Left cardiac atrium (tissue), 4 donors: Measurements from ENCODE around the gene RTN4RL2. TPM values are rescaled to one million over a fixed set of nuclear protein-coding genes. Genes with fewer than 3 reads are reported as not detected.

Experiments
- ATAC-seq, 2 donors: fragments of 200-7000 bp; cut with Tn5 transposase; one replicate each; pipeline ENCODE4 v1.9.1; 2020; ENCODE audit warnings: mild to moderate bottlenecking in 2 of 2, moderate library complexity in 2 of 2
- DNase-seq: peaks from one replicate; pipeline ENCODE4 v3.0.0-alpha.2; 2020
- intact Hi-C, 2 donors: fragments of 100-400 bp; cut with DNase I; formaldehyde crosslinking; loops; one replicate each; pipeline versions ENCODE4 v1.14.1 to v1.15.1; 2022 to 2023
- total RNA-seq, 2 donors: library from RNA; stranded (reverse); fragmentation: NEBNext Ultra II Directional; extraction: Animal tissue kit (Norgen Biotek cat#: 25700); gene quantifications; one replicate each; pipeline ENCODE4 v1.2.1, GENCODE V29; 2021
- donor health status: DM: no; HTN: yes; CAD: no.
- donor health status: DM: no; HTN: yes; CAD: no; lungs with severe emphysema.
- donor health status: DM: yes; HTN: yes; CAD: no.
- donor health status: Dilated cardiomyopathy.

RTN4RL2 gene
- total RNA-seq, 2 donors from 2014 or later, result 1.9 to 2.4 TPM

DNA sequence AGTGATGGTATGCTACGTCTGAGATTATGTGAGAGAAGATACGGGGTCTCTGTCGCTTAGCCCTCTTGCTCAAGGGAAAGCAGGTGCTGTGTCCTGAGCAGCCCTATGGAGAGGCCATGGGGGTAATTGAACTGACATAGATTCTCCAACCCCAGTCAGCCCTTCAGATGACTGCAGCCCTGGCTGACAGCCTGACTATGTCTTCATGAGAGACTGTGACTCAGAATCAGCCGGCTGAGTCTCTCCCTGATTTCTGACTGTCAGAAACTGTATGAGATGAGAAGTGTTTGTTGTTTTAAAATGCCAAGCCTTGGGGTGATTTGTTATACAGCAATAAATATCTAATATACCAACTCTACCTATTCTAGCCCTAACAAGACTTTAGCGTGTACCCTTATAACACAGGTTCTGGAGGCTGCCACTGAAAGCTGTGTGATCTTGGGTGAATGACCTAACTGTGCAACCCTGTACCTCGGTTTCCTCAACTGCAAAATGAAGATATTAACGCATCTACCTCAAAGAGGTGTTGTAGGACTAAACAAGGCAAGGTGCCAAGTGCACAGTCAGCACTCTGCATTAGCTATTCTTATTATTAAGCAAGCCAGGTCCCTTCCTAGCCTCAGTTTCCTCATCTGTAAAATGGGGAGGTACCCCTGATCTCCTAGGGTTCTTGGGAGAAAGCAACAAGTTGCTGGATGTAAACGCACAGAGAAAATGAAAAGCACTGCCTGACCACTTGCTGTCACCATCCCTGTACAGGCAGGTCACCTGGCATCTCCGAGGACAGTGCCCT, 30.3 kb downstream of the RTN4RL2 start:
- no peak for ATAC-seq
- intact Hi-C loops, result no loop called here
- DNase-seq, result no peak

- intact Hi-C loops, result loop anchor here in 1 of 2 donors (2.0 kb wide), 1 partner anchor 33 kb away; no protein-coding TSS in a partner anchor
- DNase-seq, result no peak
- ATAC-seq, result peak in 1 of 2 donors; percentile 42
Observed at GRCh38 chr11:57491371-57492061, 31.2 kb downstream of the RTN4RL2 start.

DNA sequence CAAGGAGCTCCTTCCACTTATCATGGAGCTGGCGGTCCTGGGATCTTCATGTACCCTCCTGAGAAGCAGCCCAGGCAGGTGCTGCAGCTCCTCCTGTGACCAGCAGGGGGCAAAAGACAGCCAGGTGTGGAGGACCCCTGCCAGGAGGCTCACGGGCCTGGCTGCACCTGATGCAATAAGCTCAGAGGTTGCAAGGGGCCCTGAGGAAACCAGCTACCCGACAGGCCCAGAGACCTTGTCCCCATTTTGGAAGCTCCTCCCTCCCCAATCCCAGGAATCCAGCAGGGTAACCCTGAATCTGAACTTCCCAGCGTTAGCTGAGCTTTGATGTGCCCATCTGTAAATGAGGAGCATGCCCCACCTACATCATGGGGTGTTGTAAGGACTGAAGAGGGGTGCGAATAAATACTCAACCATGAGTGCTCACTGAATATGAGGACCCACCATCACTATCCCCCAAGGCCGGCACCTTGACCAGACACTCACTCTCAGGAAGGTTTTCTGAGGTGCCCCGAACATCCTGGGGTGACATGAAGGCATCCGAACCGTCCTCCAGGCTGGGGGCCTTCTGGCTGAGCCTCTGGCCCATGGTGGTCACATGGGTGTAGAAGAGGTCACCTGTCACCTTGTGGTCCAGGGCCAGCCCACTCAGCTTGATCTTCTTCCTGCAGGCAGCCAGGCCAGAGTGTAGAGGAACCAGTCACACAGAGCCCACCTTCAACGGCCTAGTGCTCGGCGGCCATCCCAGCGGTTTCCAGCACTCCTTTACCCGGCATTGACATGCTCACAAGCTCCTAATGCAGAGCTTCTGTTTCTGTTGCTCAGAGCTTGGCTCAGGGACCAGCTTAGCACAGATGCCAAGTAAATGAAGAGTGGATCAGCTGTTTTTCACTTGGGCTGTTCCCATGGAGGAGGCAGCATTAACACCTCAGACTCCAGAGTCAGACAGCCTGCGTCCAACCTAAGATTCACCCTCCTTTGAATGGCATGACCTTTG, 33.5 kb downstream of the RTN4RL2 start:
- DNase-seq (peak; percentile 60), ATAC-seq (peak; percentile 60 to 75)
- intact Hi-C loops, result loop anchor here (1.0 to 2.0 kb wide), 2 partner anchors 31 to 33 kb away; no protein-coding TSS in a partner anchor

DNA sequence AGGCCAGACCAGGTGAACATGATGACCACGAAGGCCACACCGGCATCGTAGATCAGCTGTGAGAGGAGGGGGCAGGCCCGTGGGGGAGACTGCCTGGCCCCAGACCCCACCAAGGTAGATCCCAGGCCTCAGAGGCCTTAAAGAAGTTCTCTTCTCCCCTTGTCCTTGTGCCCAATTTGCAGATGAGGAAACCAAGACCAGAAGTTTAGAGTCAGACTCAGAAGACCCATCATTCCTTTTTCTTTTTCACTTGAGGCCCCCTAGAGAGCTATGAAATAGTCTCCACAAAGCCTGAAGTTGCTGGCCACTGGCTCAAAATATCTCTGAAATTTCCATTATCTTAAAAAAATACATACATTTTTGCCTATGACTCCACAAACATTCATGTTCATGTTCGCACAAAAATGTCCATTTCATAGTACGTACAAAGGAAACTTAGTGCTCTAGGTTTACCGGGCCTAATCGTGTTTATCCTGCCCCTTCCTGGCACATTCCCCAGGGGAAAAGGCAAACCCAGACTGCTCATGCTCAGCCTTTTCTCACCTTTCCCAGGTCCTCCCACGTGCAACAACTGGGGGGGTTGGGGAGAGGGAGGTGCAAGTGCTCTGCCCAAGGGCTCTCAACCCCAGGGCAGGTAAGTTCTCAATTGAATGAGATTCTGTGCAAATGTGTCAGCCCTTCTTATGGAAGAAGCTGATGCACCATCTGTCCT, 35.9 kb downstream of the RTN4RL2 start:
- DNase-seq (no peak), ATAC-seq (no peak)
- intact Hi-C loops, result no loop called here

DNA sequence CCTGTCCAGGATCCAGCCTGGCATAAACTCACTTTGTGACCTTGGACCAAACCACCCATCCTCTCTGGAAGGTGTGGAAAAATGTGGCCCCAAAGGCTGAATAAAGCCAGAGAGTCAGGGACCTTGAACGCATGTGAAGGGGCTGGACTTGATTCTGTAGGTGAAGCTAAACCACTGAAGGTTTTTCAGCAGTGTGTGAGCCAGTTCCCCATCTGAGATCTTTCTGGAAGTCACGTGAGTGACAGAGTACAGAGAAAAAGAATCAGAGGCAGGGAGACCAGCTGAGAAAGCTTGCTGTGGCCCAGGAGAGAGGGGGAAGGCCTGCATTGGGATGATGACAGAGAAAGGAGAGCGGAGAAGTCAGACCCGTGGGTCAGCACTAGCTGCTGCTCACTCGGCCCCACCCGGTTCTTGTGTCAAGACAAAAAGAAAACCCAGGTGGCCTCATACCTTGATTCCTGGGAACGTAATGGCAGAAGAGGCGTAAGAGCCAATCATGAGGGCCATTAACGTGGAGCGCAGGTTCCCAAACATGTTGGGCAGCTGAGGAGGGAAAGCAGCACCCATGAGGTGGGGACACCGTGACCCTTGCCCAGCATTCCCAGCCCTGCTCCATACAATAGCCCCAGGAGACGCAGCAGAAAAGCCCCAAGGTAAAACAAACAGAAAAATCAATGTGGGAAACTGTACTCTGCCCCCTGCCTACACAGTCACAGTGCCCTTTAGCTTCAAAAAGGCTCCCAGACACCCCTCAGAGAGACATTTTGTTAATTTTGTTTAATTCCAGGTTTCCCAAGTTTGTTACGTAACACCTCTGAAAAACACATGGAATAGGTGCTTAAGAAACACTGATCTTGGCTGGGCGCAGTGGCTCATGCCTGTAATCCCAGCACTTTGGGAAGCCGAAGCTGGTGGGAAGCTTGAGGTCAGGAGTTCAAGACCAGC, 37.2 kb downstream of the RTN4RL2 start:
- ATAC-seq (no peak), DNase-seq (no peak)
- intact Hi-C loops, result no loop called here

DNA sequence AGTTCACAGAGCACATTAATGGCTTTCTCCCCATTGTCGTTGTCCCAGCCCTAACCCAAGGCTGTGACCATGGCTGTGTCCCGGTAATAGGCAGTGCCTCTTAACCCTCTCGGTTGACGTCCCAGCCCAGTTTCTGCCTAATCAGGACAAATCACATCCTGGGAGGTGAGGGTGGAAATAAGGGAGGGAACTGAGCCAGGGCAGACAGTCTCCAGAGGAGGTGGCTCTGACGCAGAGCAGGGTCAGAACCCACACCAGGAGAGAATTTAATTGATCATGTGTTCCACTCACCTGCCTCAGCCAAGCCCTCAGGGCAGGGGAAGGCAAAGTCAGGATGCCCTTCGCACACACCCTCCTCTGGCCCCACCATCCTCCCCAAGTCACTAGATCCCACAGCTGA, 38.2 kb downstream of the RTN4RL2 start:
- no peak for DNase-seq
- intact Hi-C loops, result no loop called here
- ATAC-seq, result no peak

GRCh38 chr11:57499413-57499982, 39.2 kb downstream of the RTN4RL2 start:
- peak; percentile 98 to 99 for ATAC-seq
- intact Hi-C loops, result no loop called here
- DNase-seq, result peak; percentile 97

DNA sequence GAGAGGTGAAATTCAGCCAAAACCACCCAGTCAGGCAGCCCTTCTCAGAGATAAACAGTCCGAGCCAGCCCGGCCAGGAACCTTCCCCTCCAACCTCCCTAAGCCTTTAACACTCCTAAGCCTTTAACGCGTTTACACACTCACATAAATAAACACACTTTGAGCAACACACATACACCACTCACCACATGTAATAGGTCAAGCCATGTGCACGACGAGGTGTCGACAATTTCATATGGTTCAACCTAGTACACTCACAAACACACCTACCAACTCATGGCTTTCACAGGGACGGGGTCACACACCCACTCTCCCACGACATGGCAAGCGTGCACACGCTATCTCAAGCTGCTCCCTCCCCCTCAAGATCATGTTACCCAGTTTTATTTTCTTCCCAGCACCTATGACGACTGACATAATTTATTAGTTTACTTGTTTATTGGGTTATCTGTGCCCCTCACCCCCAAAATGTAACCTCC, 39.7 kb downstream of the RTN4RL2 start:
- DNase-seq, result no peak
- no peak for ATAC-seq
- intact Hi-C loops, result no loop called here

- DNase-seq, result no peak
- ATAC-seq, result peak; percentile 11 to 48
- intact Hi-C loops, result no loop called here
Observed at GRCh38 chr11:57500515-57500914, 40.2 kb downstream of the RTN4RL2 start.

DNA sequence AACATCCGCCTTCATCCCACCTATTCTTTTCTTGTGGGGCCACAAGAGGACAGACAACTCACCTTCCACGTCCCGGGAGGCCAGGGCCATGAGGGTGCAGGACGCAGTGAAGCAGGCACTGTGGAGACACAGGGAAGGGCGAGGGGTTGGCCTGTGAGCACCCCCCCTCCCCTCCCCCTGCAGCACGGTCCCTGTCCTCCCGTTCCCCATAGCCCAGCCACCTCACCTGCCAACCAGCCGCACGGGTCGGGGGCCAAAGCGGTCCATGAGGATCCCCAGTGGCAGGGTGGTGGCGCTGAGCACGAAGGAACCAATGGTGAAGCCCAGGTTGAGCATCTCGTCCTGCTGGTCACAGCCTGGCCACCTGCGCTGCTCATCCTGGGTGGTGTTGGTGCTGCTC, 40.6 kb downstream of the RTN4RL2 start:
- intact Hi-C loops, result no loop called here
- ATAC-seq (no peak), DNase-seq (no peak)

DNA sequence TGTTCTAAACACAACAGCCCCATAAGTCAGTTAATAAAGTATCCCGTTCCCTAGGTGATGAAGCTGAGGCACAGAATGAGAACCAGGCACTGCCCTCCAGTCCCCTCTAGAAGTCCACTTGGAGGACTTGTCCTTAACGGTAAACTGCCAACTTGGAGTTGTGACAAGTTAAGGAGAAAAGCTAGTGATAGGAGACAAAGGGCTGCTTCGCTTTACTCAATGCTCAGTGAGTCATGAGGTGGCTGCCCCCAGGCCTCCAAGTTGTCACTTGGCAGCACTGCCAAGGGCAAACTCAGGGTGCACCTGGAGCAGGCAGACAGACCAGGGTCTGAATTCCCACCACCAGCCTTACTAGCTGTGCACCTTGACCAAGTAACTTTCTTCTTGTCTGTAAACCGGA, 41.6 kb downstream of the RTN4RL2 start:
- peak in 1 of 2 donors; percentile 14 for ATAC-seq
- no peak for DNase-seq
- intact Hi-C loops, result no loop called here

GRCh38 chr11:57502376-57502775, 42.0 kb downstream of the RTN4RL2 start:
- ATAC-seq (no peak), DNase-seq (no peak)
- intact Hi-C loops, result no loop called here

DNA sequence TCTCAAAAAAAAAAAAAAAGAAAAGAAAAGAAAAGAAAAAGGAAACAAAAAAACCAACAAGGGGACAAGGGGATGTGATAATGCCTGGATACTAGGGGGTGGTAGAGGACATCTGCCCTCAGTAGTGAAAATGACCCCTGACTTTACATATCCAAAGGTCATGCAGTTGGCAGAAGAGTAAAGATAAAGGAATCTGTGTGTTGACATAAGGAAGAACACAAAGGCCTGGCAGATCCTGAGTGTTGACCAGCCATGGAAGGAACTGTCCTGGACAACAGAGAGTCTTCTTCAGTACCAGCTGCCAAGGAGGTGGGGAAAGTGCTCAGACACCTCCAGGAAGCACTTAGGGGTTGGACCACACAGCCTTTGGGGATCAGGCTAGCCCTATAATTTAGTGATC, 42.5 kb downstream of the RTN4RL2 start:
- ATAC-seq (no peak), DNase-seq (no peak)
- intact Hi-C loops, result no loop called here

DNA sequence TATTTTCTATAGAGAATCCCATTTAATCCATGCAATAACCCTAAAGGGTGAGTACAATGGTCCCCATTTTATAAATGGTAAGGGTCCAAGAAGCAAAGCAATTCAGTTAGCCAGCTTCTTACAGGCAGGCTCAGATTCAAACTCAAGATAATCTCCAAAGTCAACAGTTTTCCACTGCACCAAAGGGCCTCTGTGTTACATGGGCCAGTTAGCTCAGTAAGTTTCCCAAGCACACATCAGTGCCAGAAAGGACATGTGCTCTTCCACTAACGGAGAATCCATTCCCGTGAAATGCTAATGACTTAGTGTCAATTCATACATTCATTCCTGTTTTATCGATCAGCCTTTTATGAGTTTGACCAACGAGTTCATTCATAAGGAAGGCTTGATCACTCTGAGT, 44.2 kb downstream of the RTN4RL2 start:
- intact Hi-C loops, result no loop called here
- ATAC-seq, result no peak

GRCh38 chr11:57506522-57506921, 46.2 kb downstream of the RTN4RL2 start:
- DNase-seq (no peak), ATAC-seq (no peak)
- intact Hi-C loops, result no loop called here

More for the DNA sequence above, 44.2 kb downstream of the RTN4RL2 start:
- no peak for DNase-seq

DNA sequence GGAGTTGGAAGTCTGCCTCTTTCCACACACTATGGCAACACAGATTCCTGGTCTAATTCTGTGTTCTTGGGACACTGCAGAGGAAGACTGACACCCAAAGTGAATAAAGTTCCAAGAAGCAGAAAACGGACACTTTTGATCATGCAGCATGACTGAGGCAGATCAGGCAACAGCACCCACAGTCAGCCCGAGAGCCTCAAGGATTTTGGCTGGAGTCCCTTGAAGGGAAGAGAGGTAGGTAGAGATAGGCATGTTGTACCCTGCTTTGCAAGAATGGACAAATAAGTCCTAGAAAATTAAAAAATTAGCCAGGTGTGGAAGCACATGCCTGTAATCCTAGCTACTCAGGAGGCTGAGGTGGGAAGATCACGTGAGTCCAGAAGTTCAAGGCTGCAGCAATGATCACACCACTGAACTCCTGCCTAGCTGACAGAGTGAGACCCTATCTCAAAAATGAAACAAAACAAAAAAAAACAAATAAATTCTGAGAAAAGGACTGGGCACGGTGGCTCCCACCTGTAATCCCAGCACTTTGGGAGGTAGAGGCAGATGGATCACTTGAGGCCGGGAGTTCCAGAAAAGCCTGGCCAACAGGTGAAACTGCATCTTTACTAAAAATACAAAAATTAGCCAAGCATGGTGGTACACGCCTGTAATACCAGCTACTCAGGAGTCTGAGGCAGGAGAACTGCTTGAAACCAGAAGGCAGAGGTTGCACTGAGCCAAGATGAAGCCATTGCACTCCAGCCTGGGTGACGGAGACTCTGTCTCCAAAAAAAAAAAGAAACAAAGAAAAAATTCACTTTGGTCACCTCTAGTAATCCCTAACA, 48.2 kb downstream of the RTN4RL2 start:
- DNase-seq (no peak), ATAC-seq (no peak)
- intact Hi-C loops, result no loop called here
